ENCODE data around the gene GTF3C2.

GTF3C2 gene

GRCh38 chr2:27379836-27380625 is 23.5 kb upstream of the GTF3C2 start:
- peaks cover 61 to 83% of the 10 kb centered on the region in 2 donors for H3K36me3 ChIP-seq (replicated peaks in 1 of 2; ENCODE audit: control insufficient read depth in 2 of 2, insufficient read depth in 2 of 2, low read length in 2 of 2)

DNA sequence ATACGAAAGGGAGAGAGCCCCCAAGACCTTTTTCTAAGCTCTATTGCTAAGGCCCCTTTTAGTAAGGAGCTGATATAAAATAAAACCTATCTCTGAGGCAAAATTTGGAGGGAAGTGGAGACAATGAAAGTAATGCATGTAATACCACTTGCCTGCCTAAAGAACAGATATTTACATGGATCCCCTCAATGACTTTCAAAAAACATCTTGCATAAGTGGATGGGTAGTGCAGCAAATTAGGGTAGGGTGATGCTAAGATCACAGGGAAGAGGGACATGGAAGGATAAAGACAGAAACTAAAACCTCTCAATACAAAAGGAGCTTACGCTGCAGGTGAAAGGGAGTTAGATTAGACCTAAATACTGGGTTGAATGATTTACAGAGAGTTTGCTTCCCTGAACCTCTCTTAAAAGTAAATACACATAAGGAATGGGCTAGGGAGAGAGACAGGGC is 22.8 kb upstream of the GTF3C2 start:
- no peak for DNase-seq (ENCODE audit: low spot score)
- WGBS, 2 donors (ENCODE audit: extremely low coverage in 2 of 2, insufficient read length in 2 of 2, insufficient replicate concordance in 1 of 2): no CpG with 5 or more reads among the region's 2 CpGs
- Histone ChIP-seq H3K4me3 (ENCODE audit: low read length in 2 of 2) (peak overlapping the region; percentile 67 to 93), H3K79me1 (ENCODE audit: low read depth, low read length) (peaks cover 12% of the 10 kb centered on the region), H3K27ac (replicated peaks; ENCODE audit: low read length) (peak overlapping the region; percentile 73), H3K4ac (ENCODE audit: low read length) (no peak overlapping the region), H3K9me3 (replicated peaks in 1 of 2; ENCODE audit: control insufficient read depth in 2 of 2, insufficient read depth in 1 of 2, low read depth in 1 of 2, low read length in 2 of 2) (no peaks in the 10 kb centered on the region), H3K4me2 (ENCODE audit: insufficient read depth, low read length, poor library complexity, severe bottlenecking) (peak overlapping the region; percentile 77), H3K27me3 (ENCODE audit: control insufficient read depth in 3 of 3, insufficient read depth in 3 of 3, low read depth in 1 of 3, low read length in 3 of 3) (no peaks in the 10 kb centered on the region), H2AK5ac (ENCODE audit: low read depth, low read length) (no peak overlapping the region), H3K9ac (ENCODE audit: low read depth, low read length, poor library complexity) (no peak overlapping the region), H2BK15ac (ENCODE audit: low read length) (no peak overlapping the region), H3K14ac (ENCODE audit: low read length) (no peak overlapping the region), H2BK12ac (ENCODE audit: low read length) (no peak overlapping the region), H4K91ac (ENCODE audit: low read depth, low read length, poor library complexity) (no peak overlapping the region), H2BK5ac (ENCODE audit: low read length) (no peak overlapping the region), H3K23ac (ENCODE audit: low read depth, low read length, poor library complexity) (no peak overlapping the region), H3K36me3 (replicated peaks in 1 of 2; ENCODE audit: control insufficient read depth in 2 of 2, insufficient read depth in 2 of 2, low read length in 2 of 2) (peaks cover 59 to 83% of the 10 kb centered on the region in 2 donors), H4K8ac (ENCODE audit: low read depth, low read length) (no peak overlapping the region), H2BK120ac (ENCODE audit: low read depth, low read length) (no peak overlapping the region), H3K4me1 (ENCODE audit: control insufficient read depth in 2 of 2, insufficient read depth in 1 of 2, low read depth in 1 of 2, low read length in 2 of 2) (peaks cover 6 to 11% of the 10 kb centered on the region in 2 donors), H3K18ac (ENCODE audit: low read length) (no peak overlapping the region), H2AFZ (ENCODE audit: low read length) (no peak overlapping the region)

More at GRCh38 chr2:27379836-27380625, 23.5 kb upstream of the GTF3C2 start:
- Histone ChIP-seq H3K4ac (ENCODE audit: low read length) (no peak overlapping the region), H2BK5ac (ENCODE audit: low read length) (peak overlapping the region; percentile 21), H3K27ac (replicated peaks; ENCODE audit: low read length) (peak overlapping the region; percentile 81), H4K8ac (ENCODE audit: low read depth, low read length) (no peak overlapping the region), H2BK120ac (ENCODE audit: low read depth, low read length) (no peak overlapping the region), H3K4me1 (ENCODE audit: control insufficient read depth in 2 of 2, insufficient read depth in 1 of 2, low read depth in 1 of 2, low read length in 2 of 2) (peaks cover 6 to 11% of the 10 kb centered on the region in 2 donors), H3K79me1 (ENCODE audit: low read depth, low read length) (peaks cover 14% of the 10 kb centered on the region), H3K23ac (ENCODE audit: low read depth, low read length, poor library complexity) (peak overlapping the region; percentile 87), H3K14ac (ENCODE audit: low read length) (no peak overlapping the region), H4K91ac (ENCODE audit: low read depth, low read length, poor library complexity) (no peak overlapping the region), H3K9ac (ENCODE audit: low read depth, low read length, poor library complexity) (no peak overlapping the region), H3K4me3 (ENCODE audit: low read length in 2 of 2) (peak overlapping the region; percentile 67 to 93), H2BK15ac (ENCODE audit: low read length) (no peak overlapping the region), H3K18ac (ENCODE audit: low read length) (peak overlapping the region; percentile 89), H3K4me2 (ENCODE audit: insufficient read depth, low read length, poor library complexity, severe bottlenecking) (peak overlapping the region; percentile 77), H2AK5ac (ENCODE audit: low read depth, low read length) (peak overlapping the region; percentile 12), H3K9me3 (replicated peaks in 1 of 2; ENCODE audit: control insufficient read depth in 2 of 2, insufficient read depth in 1 of 2, low read depth in 1 of 2, low read length in 2 of 2) (no peaks in the 10 kb centered on the region), H2AFZ (ENCODE audit: low read length) (peak overlapping the region; percentile 86), H2BK12ac (ENCODE audit: low read length) (no peak overlapping the region), H3K27me3 (ENCODE audit: control insufficient read depth in 3 of 3, insufficient read depth in 3 of 3, low read depth in 1 of 3, low read length in 3 of 3) (no peaks in the 10 kb centered on the region)
- DNase-seq (ENCODE audit: low spot score): peak; percentile 71
- no CpG with 5 or more reads among the region's 35 CpGs for WGBS, 2 donors (ENCODE audit: extremely low coverage in 2 of 2, insufficient read length in 2 of 2, insufficient replicate concordance in 1 of 2)

DNA sequence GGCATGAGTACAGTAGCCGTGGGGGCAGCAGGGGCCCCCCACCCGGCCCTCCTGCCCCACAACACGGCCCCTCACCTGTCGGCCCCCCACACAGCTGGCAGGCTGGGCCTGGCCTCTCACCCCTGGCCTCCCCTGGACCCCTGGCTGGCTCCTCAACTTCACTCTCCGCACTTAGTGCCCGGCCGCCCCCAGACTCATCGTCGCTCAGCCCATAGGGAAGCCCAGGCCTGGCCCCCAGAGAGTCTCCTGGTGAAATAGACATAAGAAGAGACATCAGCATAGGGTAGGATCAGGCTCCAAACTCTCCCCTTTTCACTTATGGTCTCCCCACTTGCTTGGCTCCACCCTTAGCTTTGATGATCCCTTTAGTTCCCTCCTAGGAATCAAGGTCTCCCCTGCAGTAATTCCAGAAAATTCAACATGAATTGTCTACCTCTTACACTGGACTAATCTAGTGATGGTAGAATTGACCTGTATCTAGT is 22.3 kb upstream of the GTF3C2 start:
- Histone ChIP-seq H3K79me1 (ENCODE audit: low read depth, low read length) (peaks cover 14% of the 10 kb centered on the region), H2AFZ (ENCODE audit: low read length) (no peak overlapping the region), H3K4me3 (ENCODE audit: low read length in 2 of 2) (peak overlapping the region in 1 of 2 donors; percentile 67), H2BK15ac (ENCODE audit: low read length) (no peak overlapping the region), H2BK120ac (ENCODE audit: low read depth, low read length) (peak overlapping the region; percentile 22), H3K18ac (ENCODE audit: low read length) (no peak overlapping the region), H4K91ac (ENCODE audit: low read depth, low read length, poor library complexity) (no peak overlapping the region), H2BK5ac (ENCODE audit: low read length) (no peak overlapping the region), H3K27ac (replicated peaks; ENCODE audit: low read length) (no peak overlapping the region), H3K4me1 (ENCODE audit: control insufficient read depth in 2 of 2, insufficient read depth in 1 of 2, low read depth in 1 of 2, low read length in 2 of 2) (peaks cover 6 to 11% of the 10 kb centered on the region in 2 donors), H3K9ac (ENCODE audit: low read depth, low read length, poor library complexity) (peak overlapping the region; percentile 74), H3K4ac (ENCODE audit: low read length) (no peak overlapping the region), H3K27me3 (ENCODE audit: control insufficient read depth in 3 of 3, insufficient read depth in 3 of 3, low read depth in 1 of 3, low read length in 3 of 3) (no peaks in the 10 kb centered on the region), H2AK5ac (ENCODE audit: low read depth, low read length) (no peak overlapping the region), H3K36me3 (replicated peaks in 1 of 2; ENCODE audit: control insufficient read depth in 2 of 2, insufficient read depth in 2 of 2, low read length in 2 of 2) (peaks cover 58 to 83% of the 10 kb centered on the region in 2 donors), H3K14ac (ENCODE audit: low read length) (no peak overlapping the region), H3K23ac (ENCODE audit: low read depth, low read length, poor library complexity) (no peak overlapping the region), H2BK12ac (ENCODE audit: low read length) (no peak overlapping the region), H4K8ac (ENCODE audit: low read depth, low read length) (peak overlapping the region; percentile 57), H3K9me3 (replicated peaks in 1 of 2; ENCODE audit: control insufficient read depth in 2 of 2, insufficient read depth in 1 of 2, low read depth in 1 of 2, low read length in 2 of 2) (no peaks in the 10 kb centered on the region), H3K4me2 (ENCODE audit: insufficient read depth, low read length, poor library complexity, severe bottlenecking) (no peak overlapping the region)
- DNase-seq (ENCODE audit: low spot score): no peak
- WGBS, 2 donors (ENCODE audit: extremely low coverage in 2 of 2, insufficient read length in 2 of 2, insufficient replicate concordance in 1 of 2): no CpG with 5 or more reads among the region's 9 CpGs

DNA sequence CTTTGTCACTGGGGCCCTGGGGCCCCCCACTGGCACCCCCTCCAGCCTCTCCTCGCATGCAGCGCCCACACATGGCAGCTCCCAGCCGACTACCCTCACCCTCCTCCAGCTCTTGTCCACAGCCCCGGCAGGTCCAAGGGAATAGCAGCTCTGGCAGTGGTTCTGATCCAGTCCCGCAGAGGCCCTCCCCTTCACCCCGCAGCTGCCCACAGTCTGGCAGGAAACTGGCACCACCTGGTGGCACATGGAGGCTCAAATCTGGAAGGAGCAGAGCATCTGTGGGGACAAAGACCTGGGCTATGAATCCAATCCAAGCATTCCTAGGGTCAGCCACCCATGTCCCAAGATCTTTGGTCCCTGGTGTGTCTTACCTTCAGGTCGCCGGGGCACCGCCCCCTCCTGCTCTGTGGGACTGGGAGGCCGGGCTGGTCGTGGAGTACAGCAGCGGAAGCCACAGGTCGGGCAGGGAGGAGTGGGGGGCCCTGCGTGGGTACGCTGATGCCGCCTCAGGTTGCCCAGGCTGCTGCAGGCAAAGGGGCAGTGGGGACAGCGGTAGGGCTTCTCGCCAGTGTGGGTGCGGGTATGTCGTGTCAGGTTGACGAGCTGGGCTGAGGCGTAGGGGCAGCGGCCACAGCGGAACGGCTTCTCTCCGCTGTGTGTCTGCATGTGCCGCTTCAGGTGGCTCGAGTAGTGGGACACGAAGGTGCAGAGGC is 21.7 kb upstream of the GTF3C2 start:
- Histone ChIP-seq H3K4me2 (ENCODE audit: insufficient read depth, low read length, poor library complexity, severe bottlenecking) (no peak overlapping the region), H2AFZ (ENCODE audit: low read length) (no peak overlapping the region), H3K23ac (ENCODE audit: low read depth, low read length, poor library complexity) (peak overlapping the region; percentile 82), H3K27me3 (ENCODE audit: control insufficient read depth in 3 of 3, insufficient read depth in 3 of 3, low read depth in 1 of 3, low read length in 3 of 3) (no peaks in the 10 kb centered on the region), H3K4me1 (ENCODE audit: control insufficient read depth in 2 of 2, insufficient read depth in 1 of 2, low read depth in 1 of 2, low read length in 2 of 2) (peaks cover 6 to 11% of the 10 kb centered on the region in 2 donors), H3K14ac (ENCODE audit: low read length) (no peak overlapping the region), H3K79me1 (ENCODE audit: low read depth, low read length) (peaks cover 14% of the 10 kb centered on the region), H2BK120ac (ENCODE audit: low read depth, low read length) (peak overlapping the region; percentile 22), H2BK5ac (ENCODE audit: low read length) (no peak overlapping the region), H3K4me3 (ENCODE audit: low read length in 2 of 2) (peak overlapping the region in 1 of 2 donors; percentile 5), H4K8ac (ENCODE audit: low read depth, low read length) (peak overlapping the region; percentile 57), H2AK5ac (ENCODE audit: low read depth, low read length) (no peak overlapping the region), H3K36me3 (replicated peaks in 1 of 2; ENCODE audit: control insufficient read depth in 2 of 2, insufficient read depth in 2 of 2, low read length in 2 of 2) (peaks cover 55 to 83% of the 10 kb centered on the region in 2 donors), H3K27ac (replicated peaks; ENCODE audit: low read length) (no peak overlapping the region), H3K9ac (ENCODE audit: low read depth, low read length, poor library complexity) (peak overlapping the region; percentile 74), H2BK12ac (ENCODE audit: low read length) (no peak overlapping the region), H4K91ac (ENCODE audit: low read depth, low read length, poor library complexity) (no peak overlapping the region), H2BK15ac (ENCODE audit: low read length) (no peak overlapping the region), H3K9me3 (replicated peaks in 1 of 2; ENCODE audit: control insufficient read depth in 2 of 2, insufficient read depth in 1 of 2, low read depth in 1 of 2, low read length in 2 of 2) (no peaks in the 10 kb centered on the region), H3K4ac (ENCODE audit: low read length) (peak overlapping the region; percentile 40), H3K18ac (ENCODE audit: low read length) (peak overlapping the region; percentile 40)
- DNase-seq (ENCODE audit: low spot score): no peak
- WGBS, 2 donors (ENCODE audit: extremely low coverage in 2 of 2, insufficient read length in 2 of 2, insufficient replicate concordance in 1 of 2): no CpG with 5 or more reads among the region's 29 CpGs

Measured in neuronal stem cell (in vitro differentiated cells).